Activated gamma-delta T cell treated with anti-CD3 and anti-CD28 coated beads, Interleukin-2, amount 50 U/mL, for 16 hours (primary cell): ENCODE results near the gene TEX53.

Source experiments
- DNase-seq: peaks from one replicate; pipeline ENCODE4 v3.0.0-alpha.2; 2020; ENCODE audit warnings: low read depth

The TEX53 gene

DNA sequence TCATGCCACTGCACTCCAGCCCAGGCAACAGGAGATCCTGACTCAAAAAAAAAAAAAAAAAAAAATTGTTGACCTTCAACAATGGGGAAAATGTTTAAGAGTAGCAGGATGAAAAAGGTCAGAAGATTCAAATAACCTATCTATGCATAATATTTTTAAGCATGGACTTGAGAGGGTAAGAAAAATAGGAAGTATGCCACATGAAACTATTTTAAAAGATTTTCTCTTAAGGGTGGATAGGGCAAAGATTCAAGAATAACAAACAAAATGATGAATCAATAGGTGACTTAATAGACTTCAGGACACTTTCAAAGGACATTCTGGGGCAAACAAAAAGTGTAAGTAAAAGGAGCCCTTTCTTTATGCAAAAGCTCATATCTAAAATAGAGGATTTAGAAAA lies 21.2 kb upstream of the TEX53 start:
- no peak for DNase-seq

GRCh38 chr9:114678130-114678529 lies 20.5 kb upstream of the TEX53 start:
- no peak for DNase-seq

GRCh38 chr9:114677418-114677817 lies 19.8 kb upstream of the TEX53 start:
- DNase-seq = no peak

DNA sequence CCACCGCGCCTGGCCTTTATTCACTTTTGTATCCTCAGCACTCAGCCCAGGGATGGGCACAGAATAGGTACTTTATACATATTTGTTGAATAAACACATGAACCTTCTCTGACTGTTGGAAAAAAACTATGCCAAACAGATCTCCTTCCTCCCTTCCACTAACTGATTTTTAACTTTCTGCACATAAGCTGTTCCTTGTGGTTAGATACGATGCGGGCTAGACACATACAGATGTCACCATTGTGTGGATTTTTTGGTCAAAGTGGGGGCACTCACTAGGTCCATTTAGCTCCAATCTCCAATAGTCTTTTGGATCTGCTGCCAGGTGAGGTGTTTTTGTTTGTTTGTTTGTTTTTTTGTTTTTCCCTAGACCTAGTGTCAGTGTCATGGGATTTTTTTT lies 19.3 kb upstream of the TEX53 start:
- DNase-seq = no peak

GRCh38 chr9:114674798-114675540 lies 17.4 kb upstream of the TEX53 start:
- DNase-seq = no peak

- DNase-seq = no peak
Observed at GRCh38 chr9:114674076-114674797, 16.6 kb upstream of the TEX53 start.

- no peak for DNase-seq
Observed at GRCh38 chr9:114671605-114672004, 14.0 kb upstream of the TEX53 start.

GRCh38 chr9:114669961-114670360 lies 12.4 kb upstream of the TEX53 start:
- no peak for DNase-seq

DNA sequence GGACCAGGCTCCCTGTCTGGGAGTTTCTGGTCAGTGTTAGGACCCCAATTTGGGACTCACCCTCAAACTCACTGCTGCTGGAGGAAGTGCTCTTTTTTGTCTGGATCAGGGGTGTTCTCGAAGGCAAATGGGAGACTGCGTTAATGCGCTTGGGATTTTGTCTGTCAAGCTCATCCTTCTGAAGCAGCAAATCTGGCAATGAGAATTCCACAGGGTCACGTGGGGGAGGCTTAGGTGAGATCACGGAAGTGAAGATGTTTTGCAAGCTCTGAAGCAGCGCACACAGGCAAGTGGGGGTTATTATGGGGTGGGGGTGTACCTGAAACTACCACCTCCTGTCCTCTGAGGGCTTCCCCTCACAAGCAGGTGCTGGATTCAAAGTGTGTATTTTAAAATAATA lies 10.5 kb upstream of the TEX53 start:
- no peak for DNase-seq

- DNase-seq = no peak
Observed at GRCh38 chr9:114666851-114667250, 9.2 kb upstream of the TEX53 start.

GRCh38 chr9:114666401-114666800 lies 8.8 kb upstream of the TEX53 start:
- DNase-seq = no peak

- DNase-seq = no peak
Observed at GRCh38 chr9:114664181-114664580, 6.6 kb upstream of the TEX53 start.

DNA sequence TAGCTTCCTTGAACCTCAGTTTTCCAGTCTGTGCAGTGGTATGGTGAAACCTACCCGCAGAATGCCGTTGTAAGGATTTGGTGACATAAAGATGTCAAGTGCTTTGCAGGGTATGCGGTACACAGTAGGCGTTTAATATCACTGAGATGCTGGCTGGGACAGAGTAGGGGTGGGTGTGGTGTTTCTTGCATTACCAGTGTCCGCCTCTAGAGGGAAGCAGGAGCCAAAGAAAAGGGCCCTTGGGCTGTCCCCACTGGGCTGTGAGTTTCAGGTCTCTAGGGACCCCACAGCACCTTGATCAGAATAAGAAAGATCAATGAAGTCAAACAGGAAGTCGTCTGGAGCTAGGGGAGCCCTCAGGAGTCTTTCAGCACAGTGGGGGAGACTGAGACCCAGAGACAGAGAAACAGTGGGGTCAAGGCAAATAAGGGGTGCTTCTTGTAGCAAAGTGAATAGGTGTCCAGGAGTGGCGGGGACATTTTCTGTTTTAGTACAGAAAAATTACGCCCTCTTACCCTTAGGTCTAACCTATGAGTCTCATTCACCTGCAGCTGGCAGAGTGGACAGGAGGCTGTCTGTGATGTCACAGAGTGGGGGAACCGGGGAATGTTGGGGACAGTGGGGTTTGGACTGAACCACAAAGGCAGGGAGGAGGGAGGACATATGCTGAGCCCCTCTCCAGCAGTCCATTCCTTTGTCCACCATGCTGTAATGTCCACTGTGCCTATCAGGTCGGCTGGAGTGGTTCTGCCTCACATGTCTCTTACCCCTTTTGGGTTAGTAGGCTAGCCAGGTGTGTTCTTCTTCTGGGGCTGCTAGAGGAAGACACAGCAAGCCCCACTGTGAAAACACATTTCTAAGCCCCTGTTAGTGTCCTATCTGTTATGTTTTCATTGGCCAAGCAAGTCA lies 4.7 kb upstream of the TEX53 start:
- peak; percentile 48 for DNase-seq

GRCh38 chr9:114656301-114656700 lies 1.3 kb downstream of the TEX53 start:
- DNase-seq = no peak

- no peak for DNase-seq
Observed at GRCh38 chr9:114655689-114656088, 1.9 kb downstream of the TEX53 start.

- peak; percentile 70 for DNase-seq
Observed at GRCh38 chr9:114653556-114654159, 3.9 kb downstream of the TEX53 start.

DNA sequence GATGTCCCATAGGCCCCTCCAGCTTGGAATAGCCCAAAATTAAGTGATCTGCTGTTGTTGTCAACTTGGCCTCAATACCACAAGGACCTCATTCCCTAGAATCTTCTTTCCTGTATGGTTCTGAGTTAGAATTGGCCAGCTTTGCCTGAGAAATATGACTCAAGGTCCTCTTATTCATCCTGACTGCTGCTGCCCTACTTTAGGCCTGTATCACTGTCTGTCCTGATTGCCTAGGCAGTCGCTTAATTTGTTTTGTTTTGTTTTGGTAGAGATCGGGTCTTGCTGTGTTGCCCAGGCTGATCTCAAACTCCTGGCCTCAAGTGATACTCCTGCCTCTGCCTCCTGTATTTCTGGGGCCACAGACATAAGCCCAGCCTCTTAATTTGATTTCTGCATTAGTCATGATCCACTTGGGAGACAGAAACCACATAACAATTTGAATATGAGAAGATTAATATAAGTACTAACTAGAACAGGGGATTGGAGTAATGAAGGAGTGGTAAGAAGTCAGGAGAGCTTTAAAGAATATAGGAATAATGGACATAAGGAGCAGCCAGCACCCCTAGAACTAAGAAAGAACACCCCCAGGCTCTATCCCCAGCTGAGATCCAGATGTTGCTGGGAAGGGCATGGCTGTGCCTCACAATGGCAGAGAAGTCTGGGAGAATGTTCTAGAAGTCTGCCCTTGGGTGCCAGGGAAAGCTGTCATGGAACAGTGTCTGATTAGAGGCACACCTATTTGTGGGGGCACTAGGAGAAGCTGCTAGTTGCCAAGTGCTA lies 4.6 kb downstream of the TEX53 start:
- no peak for DNase-seq

DNA sequence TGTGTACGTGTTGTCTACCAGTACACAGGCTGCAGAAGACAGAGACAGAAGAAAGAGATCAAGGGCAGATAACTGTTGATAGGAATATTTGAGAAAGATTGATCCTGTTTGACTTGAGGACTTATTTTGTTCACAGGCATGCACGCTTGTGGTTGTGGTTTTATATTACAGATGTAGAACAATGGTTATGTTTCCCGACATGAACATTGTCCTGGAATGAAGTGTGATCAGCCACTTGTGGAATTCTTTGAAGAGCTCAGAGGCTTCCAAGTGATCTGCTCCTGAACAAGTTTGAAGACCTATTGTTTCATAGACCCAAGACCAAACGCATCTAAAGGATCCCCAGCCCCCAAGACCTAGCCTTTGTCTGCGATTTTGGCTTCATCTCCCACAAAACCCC lies 13.7 kb downstream of the TEX53 start:
- DNase-seq = no peak

DNA sequence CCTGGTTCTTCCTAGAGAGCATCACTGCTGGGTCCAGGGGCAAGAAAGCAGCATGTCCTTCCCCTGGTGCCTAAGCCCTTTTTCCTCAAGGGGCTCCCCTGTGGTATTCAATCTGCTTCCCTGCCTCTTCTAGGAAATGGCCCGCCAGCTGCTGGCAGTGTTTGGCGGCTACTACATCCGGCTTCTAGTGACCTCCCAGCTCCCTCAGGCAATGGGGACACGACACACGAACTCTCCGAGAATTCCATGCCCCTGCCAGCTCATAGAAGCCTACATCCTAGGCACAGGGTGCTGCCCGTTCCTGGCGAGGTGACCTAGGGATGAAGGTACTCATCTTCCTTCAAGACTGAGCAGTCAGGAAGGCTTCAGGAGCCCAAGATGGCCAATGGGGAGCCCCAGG lies 14.6 kb downstream of the TEX53 start:
- DNase-seq = no peak

GRCh38 chr9:114641967-114642366 lies 15.6 kb downstream of the TEX53 start:
- DNase-seq = no peak

- no peak for DNase-seq
Observed at GRCh38 chr9:114638404-114638803, 19.2 kb downstream of the TEX53 start.
